ENCODE measurements around the gene NOG.

The NOG gene

GRCh38 chr17:56558088-56558487 lies 35.4 kb upstream of the NOG start:
- Mint-ChIP-seq H3K4me1 (no peaks in the 10 kb centered on the region), H3K9me3 (peaks cover 13% of the 10 kb centered on the region), H3K36me3 (ENCODE audit: low read depth) (no peaks in the 10 kb centered on the region), H3K27ac (no peak overlapping the region), H3K27me3 (ENCODE audit: low read depth) (peaks cover 6% of the 10 kb centered on the region), H3K4me3 (no peak overlapping the region)
- no peak for TF ChIP-seq CTCF (IDR thresholded peaks at IDR 0.05; ENCODE audit: unreplicated experiment in 3 of 3)

GRCh38 chr17:56570199-56570598 lies 23.3 kb upstream of the NOG start:
- no peak for TF ChIP-seq CTCF (IDR thresholded peaks at IDR 0.05; ENCODE audit: unreplicated experiment in 3 of 3)
- no peaks in the 10 kb centered on the region for H3K27me3 Mint-ChIP-seq (ENCODE audit: low read depth)
- no peak overlapping the region for H3K4me3 Mint-ChIP-seq
- peaks cover 2% of the 10 kb centered on the region for H3K9me3 Mint-ChIP-seq
- H3K4me1 Mint-ChIP-seq, result no peaks in the 10 kb centered on the region
- H3K27ac Mint-ChIP-seq, result no peak overlapping the region
- no peaks in the 10 kb centered on the region for H3K36me3 Mint-ChIP-seq (ENCODE audit: low read depth)

GRCh38 chr17:56571456-56571855 lies 22.0 kb upstream of the NOG start:
- TF ChIP-seq CTCF (IDR thresholded peaks at IDR 0.05; ENCODE audit: unreplicated experiment in 3 of 3), result no peak
- no peak overlapping the region for H3K4me3 Mint-ChIP-seq
- no peaks in the 10 kb centered on the region for H3K27me3 Mint-ChIP-seq (ENCODE audit: low read depth)
- H3K9me3 Mint-ChIP-seq, result peaks cover 2% of the 10 kb centered on the region
- no peaks in the 10 kb centered on the region for H3K36me3 Mint-ChIP-seq (ENCODE audit: low read depth)
- H3K27ac Mint-ChIP-seq, result no peak overlapping the region
- H3K4me1 Mint-ChIP-seq, result no peaks in the 10 kb centered on the region

- Mint-ChIP-seq H3K9me3 (no peaks in the 10 kb centered on the region), H3K27ac (peak overlapping the region; percentile 71 to 94 (median 77)), H3K36me3 (ENCODE audit: low read depth) (no peaks in the 10 kb centered on the region), H3K27me3 (ENCODE audit: low read depth) (peaks cover 12% of the 10 kb centered on the region), H3K4me3 (peak overlapping the region; percentile 53 to 66 (median 64)), H3K4me1 (peaks cover 48% of the 10 kb centered on the region)
- no peak for TF ChIP-seq CTCF (IDR thresholded peaks at IDR 0.05; ENCODE audit: unreplicated experiment in 3 of 3)
These were observed 16.2 kb upstream of the NOG start for GRCh38 chr17:56577190-56577842.

- Mint-ChIP-seq H3K27me3 (ENCODE audit: low read depth) (peaks cover 12% of the 10 kb centered on the region), H3K36me3 (ENCODE audit: low read depth) (no peaks in the 10 kb centered on the region), H3K9me3 (no peaks in the 10 kb centered on the region), H3K27ac (peak overlapping the region; percentile 71 to 94 (median 77)), H3K4me1 (peaks cover 53% of the 10 kb centered on the region), H3K4me3 (peak overlapping the region; percentile 53 to 66 (median 64))
- no peak for TF ChIP-seq CTCF (IDR thresholded peaks at IDR 0.05; ENCODE audit: unreplicated experiment in 3 of 3)
These were observed 15.7 kb upstream of the NOG start for GRCh38 chr17:56577843-56578204.
